H1 (cell line): ENCODE results near the gene CCNY.
A peak's percentile ranks its signal among the peaks of the same experiment; 100 is the strongest.

Source experiments
- CTCF ChIP-seq, 3 experiments: IDR thresholded peaks; 1 replicate in 2 of 3; 2 replicates in 1 of 3; pipeline versions ENCODE4 v1.5.1 to v1.6.1; 2011; ENCODE audit warnings: low read length in 3 of 3, mild to moderate bottlenecking in 3 of 3, inconsistent platforms in 2 of 3, low read depth in 1 of 3, moderate library complexity in 1 of 3; ENCODE audit not compliant: insufficient read depth in 1 of 3; ENCODE audit errors: control extremely low read depth in 1 of 3
- EGR1 ChIP-seq: IDR thresholded peaks from 2 replicates; pipeline ENCODE4 v1.6.1; 2011; ENCODE audit warnings: low read depth, low read length, borderline replicate concordance
- EZH2 ChIP-seq: fragments of 200-600 bp; sonication (generic); IDR thresholded peaks from 2 replicates; pipeline ENCODE4 v1.7.1; 2012; ENCODE audit warnings: low read depth, mild to moderate bottlenecking, moderate library complexity, low read length, inconsistent platforms; ENCODE audit not compliant: severe bottlenecking
- HDAC6 ChIP-seq: IDR thresholded peaks from one replicate; pipeline ENCODE4 v1.7.1; 2012; ENCODE audit warnings: low read depth, mild to moderate bottlenecking, inconsistent platforms, low read length, moderate library complexity
- MAFK ChIP-seq: IDR thresholded peaks from 2 replicates; pipeline ENCODE4 v1.6.1; 2012; ENCODE audit warnings: low read depth, mild to moderate bottlenecking, improper control_type of control experiment, low read length
- SIX5 ChIP-seq: IDR thresholded peaks from 2 replicates; pipeline ENCODE4 v1.6.1; 2011; ENCODE audit warnings: mild to moderate bottlenecking, low read depth, low read length
- TAF7 ChIP-seq: optimal IDR thresholded peaks from 2 replicates; pipeline ENCODE3; 2011; ENCODE audit warnings: low read depth, mild to moderate bottlenecking, inconsistent platforms, low read length, moderate library complexity, borderline replicate concordance
- USF2 ChIP-seq: IDR thresholded peaks from 2 replicates; pipeline ENCODE4 v1.6.1; 2011; ENCODE audit warnings: low read length, improper control_type of control experiment

GRCh38 chr10:35546824-35547225, 210.5 kb downstream of the CCNY start:
- TF ChIP-seq CTCF (IDR thresholded peaks at IDR 0.05; ENCODE audit: control extremely low read depth in 1 of 3, insufficient read depth in 1 of 3, low read depth in 1 of 3, low read length in 3 of 3), result peak; percentile 26 to 34 (median 32); a peak in 3 of 4 replicates
- TF ChIP-seq USF2, result no peak
- no peak for TF ChIP-seq EGR1
- no peak for TF ChIP-seq EZH2
- TF ChIP-seq SIX5, result no peak
- TF ChIP-seq TAF7, result no peak
- no peak for TF ChIP-seq HDAC6
- no peak for TF ChIP-seq MAFK
